Measurements from ENCODE around the gene RELN. TPM values are rescaled to one million over a fixed set of nuclear protein-coding genes. Genes with fewer than 3 reads are reported as not detected.

The RELN gene
- total RNA-seq, 1 experiment from 2014 or later = 0.02 TPM

GRCh38 chr7:103666326-103666725 is 323.1 kb downstream of the RELN start:
- Histone ChIP-seq H4K5ac (ENCODE audit: insufficient read length, low read depth, low read length) (no peak overlapping the region), H2BK20ac (ENCODE audit: low read depth, low read length, poor library complexity, severe bottlenecking) (no peak overlapping the region), H3K4me2 (ENCODE audit: insufficient read depth, insufficient read length, low read length) (no peak overlapping the region), H3K4me1 (ENCODE audit: insufficient read depth, low read length) (no peaks in the 10 kb centered on the region), H2BK12ac (ENCODE audit: insufficient read length, low read depth, low read length) (no peak overlapping the region), H3K23me2 (ENCODE audit: insufficient read length, low read depth, low read length, poor library complexity, severe bottlenecking) (no peaks in the 10 kb centered on the region), H3K27me3 (ENCODE audit: insufficient read depth, low read length) (no peaks in the 10 kb centered on the region), H3K56ac (ENCODE audit: insufficient read length, low read depth, low read length) (no peak overlapping the region), H3K79me2 (ENCODE audit: insufficient read depth, low read length) (no peaks in the 10 kb centered on the region), H4K20me1 (ENCODE audit: control insufficient read depth, insufficient read depth, insufficient read length) (no peaks in the 10 kb centered on the region), H2AFZ (ENCODE audit: low read length) (no peak overlapping the region), H3T11ph (ENCODE audit: low read length) (no peak overlapping the region), H2BK15ac (ENCODE audit: low read depth, low read length) (no peak overlapping the region), H3K23ac (ENCODE audit: insufficient read length, low read depth, low read length) (no peak overlapping the region), H3K9me3 (ENCODE audit: control insufficient read depth, low read depth, low read length) (no peaks in the 10 kb centered on the region), H2BK120ac (ENCODE audit: low read depth, low read length, poor library complexity, severe bottlenecking) (no peak overlapping the region), H3K4ac (ENCODE audit: low read depth, low read length) (no peak overlapping the region), H3K27ac (ENCODE audit: insufficient read length, low read depth, low read length) (no peak overlapping the region), H2AK5ac (ENCODE audit: insufficient read length, low read length) (no peak overlapping the region), H3K79me1 (ENCODE audit: insufficient read depth, low read depth, low read length, poor library complexity, severe bottlenecking) (no peaks in the 10 kb centered on the region), H2BK5ac (ENCODE audit: insufficient read length, low read length) (no peak overlapping the region), H4K8ac (replicated peaks; ENCODE audit: insufficient read length, low read depth, low read length) (no peak overlapping the region), H3K18ac (ENCODE audit: insufficient read length, low read depth, low read length) (no peak overlapping the region), H3K14ac (ENCODE audit: insufficient read depth, low read length) (no peak overlapping the region), H4K91ac (ENCODE audit: insufficient read length, low read depth, low read length) (no peak overlapping the region), H3K9ac (ENCODE audit: extremely low read depth, insufficient read length, low read length) (no peak overlapping the region)
- TF ChIP-seq, protein P1, sequence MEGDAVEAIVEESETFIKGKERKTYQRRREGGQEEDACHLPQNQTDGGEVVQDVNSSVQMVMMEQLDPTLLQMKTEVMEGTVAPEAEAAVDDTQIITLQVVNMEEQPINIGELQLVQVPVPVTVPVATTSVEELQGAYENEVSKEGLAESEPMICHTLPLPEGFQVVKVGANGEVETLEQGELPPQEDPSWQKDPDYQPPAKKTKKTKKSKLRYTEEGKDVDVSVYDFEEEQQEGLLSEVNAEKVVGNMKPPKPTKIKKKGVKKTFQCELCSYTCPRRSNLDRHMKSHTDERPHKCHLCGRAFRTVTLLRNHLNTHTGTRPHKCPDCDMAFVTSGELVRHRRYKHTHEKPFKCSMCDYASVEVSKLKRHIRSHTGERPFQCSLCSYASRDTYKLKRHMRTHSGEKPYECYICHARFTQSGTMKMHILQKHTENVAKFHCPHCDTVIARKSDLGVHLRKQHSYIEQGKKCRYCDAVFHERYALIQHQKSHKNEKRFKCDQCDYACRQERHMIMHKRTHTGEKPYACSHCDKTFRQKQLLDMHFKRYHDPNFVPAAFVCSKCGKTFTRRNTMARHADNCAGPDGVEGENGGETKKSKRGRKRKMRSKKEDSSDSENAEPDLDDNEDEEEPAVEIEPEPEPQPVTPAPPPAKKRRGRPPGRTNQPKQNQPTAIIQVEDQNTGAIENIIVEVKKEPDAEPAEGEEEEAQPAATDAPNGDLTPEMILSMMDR (conservative IDR thresholded peaks at IDR 0.05) = no peak
- Mint-ChIP-seq H3K27ac (no peak overlapping the region; a peak in 1 of 7 replicates), H3K27me3 (ENCODE audit: low read depth) (no peaks in the 10 kb centered on the region; the same call in 1 of the 2 replicates), H3K36me3 (ENCODE audit: insufficient read depth in 1 of 3, low read depth in 3 of 3) (no peaks in the 10 kb centered on the region), H3K4me3 (no peak overlapping the region), H3K4me1 (no peaks in the 10 kb centered on the region), H3K9me3 (no peaks in the 10 kb centered on the region)
- WGBS (ENCODE audit: extremely low coverage, insufficient read length, low lambda C conversion rate) = no CpG with 5 or more reads among the region's 1 CpG
- no peak for DNase-seq

All from H9 (cell line).